ENCODE measurements around the gene PKP4. TPM values are rescaled to one million over a fixed set of nuclear protein-coding genes. Genes with fewer than 3 reads are reported as not detected.

PKP4 gene
- total RNA-seq, 1 experiment from 2014 or later, result 67.7 TPM

DNA sequence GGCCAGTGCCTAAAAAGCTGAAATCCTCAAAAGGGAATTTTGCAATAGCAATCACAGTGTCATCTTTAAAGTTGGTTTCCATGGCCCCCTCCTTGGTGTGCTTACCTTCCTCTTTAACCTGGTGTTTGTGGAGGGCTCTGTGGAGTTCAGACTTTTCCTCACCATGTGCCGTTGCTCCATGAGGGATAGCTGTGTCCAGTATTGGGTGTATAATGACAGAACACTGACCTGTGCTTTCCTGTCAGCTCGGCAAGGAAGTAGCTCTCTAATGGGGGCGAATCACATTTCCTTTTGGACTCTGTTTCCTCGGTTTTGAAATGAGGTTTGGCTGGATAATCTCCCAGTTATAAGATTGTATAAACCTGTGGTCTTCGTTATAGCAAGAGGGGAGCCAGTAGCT lies 172.4 kb downstream of the PKP4 start:
- intact Hi-C loops (cut with micrococcal nuclease; ENCODE audit: unreplicated experiment), result no loop called here
- Histone ChIP-seq H3K9me3 (ENCODE audit: low read depth, low read length, poor library complexity, severe bottlenecking) (no peaks in the 10 kb centered on the region), H3K27me3 (replicated peaks; ENCODE audit: insufficient read depth, low read depth, low read length, poor library complexity) (no peaks in the 10 kb centered on the region), H3K27ac (ENCODE audit: low read depth, low read length, poor library complexity, severe bottlenecking) (no peak overlapping the region), H3K36me3 (ENCODE audit: insufficient read depth, low read length, poor library complexity, severe bottlenecking) (peaks cover 19% of the 10 kb centered on the region), H3K4me3 (ENCODE audit: low read depth, low read length, poor library complexity, severe bottlenecking) (no peak overlapping the region), H3K4me1 (ENCODE audit: insufficient read depth, low read length, poor library complexity, severe bottlenecking) (no peaks in the 10 kb centered on the region)
- DNase-seq (ENCODE audit: low spot score), result no peak
- POLR2A ChIA-PET (ENCODE audit: low non-redundant PET), result no interaction called here
- CTCF ChIA-PET, result no interaction called here
- BruUV-seq (replicated peaks), result no TSS peak
- TF ChIP-seq, protein P1, sequence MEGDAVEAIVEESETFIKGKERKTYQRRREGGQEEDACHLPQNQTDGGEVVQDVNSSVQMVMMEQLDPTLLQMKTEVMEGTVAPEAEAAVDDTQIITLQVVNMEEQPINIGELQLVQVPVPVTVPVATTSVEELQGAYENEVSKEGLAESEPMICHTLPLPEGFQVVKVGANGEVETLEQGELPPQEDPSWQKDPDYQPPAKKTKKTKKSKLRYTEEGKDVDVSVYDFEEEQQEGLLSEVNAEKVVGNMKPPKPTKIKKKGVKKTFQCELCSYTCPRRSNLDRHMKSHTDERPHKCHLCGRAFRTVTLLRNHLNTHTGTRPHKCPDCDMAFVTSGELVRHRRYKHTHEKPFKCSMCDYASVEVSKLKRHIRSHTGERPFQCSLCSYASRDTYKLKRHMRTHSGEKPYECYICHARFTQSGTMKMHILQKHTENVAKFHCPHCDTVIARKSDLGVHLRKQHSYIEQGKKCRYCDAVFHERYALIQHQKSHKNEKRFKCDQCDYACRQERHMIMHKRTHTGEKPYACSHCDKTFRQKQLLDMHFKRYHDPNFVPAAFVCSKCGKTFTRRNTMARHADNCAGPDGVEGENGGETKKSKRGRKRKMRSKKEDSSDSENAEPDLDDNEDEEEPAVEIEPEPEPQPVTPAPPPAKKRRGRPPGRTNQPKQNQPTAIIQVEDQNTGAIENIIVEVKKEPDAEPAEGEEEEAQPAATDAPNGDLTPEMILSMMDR (conservative IDR thresholded peaks at IDR 0.05; ENCODE audit: low read depth, low read length), result no peak
- TF ChIP-seq EZH2 (IDR thresholded peaks at IDR 0.05; ENCODE audit: borderline replicate concordance, low read depth, low read length, poor library complexity, severe bottlenecking), result no peak

DNA sequence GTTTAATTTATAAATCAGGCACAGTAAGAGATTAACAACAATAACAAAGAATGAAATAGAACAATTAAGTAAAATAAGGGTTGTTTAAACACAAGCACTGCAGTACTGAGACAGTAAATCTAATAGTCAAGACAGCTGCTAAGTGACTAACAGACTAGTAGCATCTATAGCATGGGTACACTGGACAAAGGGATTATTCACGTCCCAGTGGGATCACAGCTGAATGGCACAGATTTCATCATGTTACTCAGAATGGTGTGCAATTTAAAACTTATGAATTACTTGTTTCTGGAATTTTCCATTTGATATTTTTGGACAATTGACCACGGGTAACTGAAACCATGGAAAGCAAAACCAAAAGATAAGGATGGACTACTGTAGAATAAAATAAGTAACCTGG lies 176.5 kb downstream of the PKP4 start:
- H3K36me3 ChIP-seq (ENCODE audit: insufficient read depth, low read length, poor library complexity, severe bottlenecking), result peaks cover 14% of the 10 kb centered on the region
- POLR2A ChIA-PET (ENCODE audit: low non-redundant PET), result no interaction called here
- TF ChIP-seq EZH2 (IDR thresholded peaks at IDR 0.05; ENCODE audit: borderline replicate concordance, low read depth, low read length, poor library complexity, severe bottlenecking), result no peak
- TF ChIP-seq, protein P1 (conservative IDR thresholded peaks at IDR 0.05; ENCODE audit: low read depth, low read length), result no peak
- DNase-seq (ENCODE audit: low spot score), result no peak
- CTCF ChIA-PET, result no interaction called here
- no peaks in the 10 kb centered on the region for H3K27me3 ChIP-seq (replicated peaks; ENCODE audit: insufficient read depth, low read depth, low read length, poor library complexity)
- no peaks in the 10 kb centered on the region for H3K9me3 ChIP-seq (ENCODE audit: low read depth, low read length, poor library complexity, severe bottlenecking)
- no peak overlapping the region for H3K27ac ChIP-seq (ENCODE audit: low read depth, low read length, poor library complexity, severe bottlenecking)
- no TSS peak for BruUV-seq (replicated peaks)
- no peak overlapping the region for H3K4me3 ChIP-seq (ENCODE audit: low read depth, low read length, poor library complexity, severe bottlenecking)
- H3K4me1 ChIP-seq (ENCODE audit: insufficient read depth, low read length, poor library complexity, severe bottlenecking), result peaks cover 22% of the 10 kb centered on the region
- intact Hi-C loops (cut with micrococcal nuclease; ENCODE audit: unreplicated experiment), result no loop called here

DNA sequence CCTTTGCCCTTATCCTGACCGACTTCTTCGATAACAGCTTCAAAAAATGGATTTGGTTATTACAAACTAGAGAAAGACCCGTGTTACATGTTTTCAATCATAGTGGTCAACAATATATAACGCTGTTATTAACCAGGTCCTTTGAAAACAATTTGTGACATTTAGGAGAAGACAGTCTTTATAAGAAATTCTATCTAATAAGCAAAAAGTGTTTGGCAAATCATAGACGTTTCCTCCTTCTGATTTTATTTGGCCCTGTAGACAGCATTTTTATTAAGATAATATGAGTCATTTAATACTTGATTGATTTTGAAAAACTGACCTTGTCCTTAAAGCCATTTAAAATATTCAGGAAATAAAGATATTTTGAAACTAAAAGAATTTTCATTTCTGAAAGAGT lies 177.9 kb downstream of the PKP4 start:
- BruUV-seq (replicated peaks), result no TSS peak
- Histone ChIP-seq H3K4me1 (ENCODE audit: insufficient read depth, low read length, poor library complexity, severe bottlenecking) (peaks cover 22% of the 10 kb centered on the region), H3K9me3 (ENCODE audit: low read depth, low read length, poor library complexity, severe bottlenecking) (no peaks in the 10 kb centered on the region), H3K27me3 (replicated peaks; ENCODE audit: insufficient read depth, low read depth, low read length, poor library complexity) (no peaks in the 10 kb centered on the region), H3K4me3 (ENCODE audit: low read depth, low read length, poor library complexity, severe bottlenecking) (no peak overlapping the region), H3K27ac (ENCODE audit: low read depth, low read length, poor library complexity, severe bottlenecking) (no peak overlapping the region), H3K36me3 (ENCODE audit: insufficient read depth, low read length, poor library complexity, severe bottlenecking) (peaks cover 14% of the 10 kb centered on the region)
- intact Hi-C loops (cut with micrococcal nuclease; ENCODE audit: unreplicated experiment), result no loop called here
- DNase-seq (ENCODE audit: low spot score), result no peak
- POLR2A ChIA-PET (ENCODE audit: low non-redundant PET), result interaction anchor here (0.7 kb wide), 1 partner anchor 1035 kb away, joined by 3 read pairs; no protein-coding TSS in a partner anchor
- CTCF ChIA-PET, result no interaction called here
- TF ChIP-seq EZH2 (IDR thresholded peaks at IDR 0.05; ENCODE audit: borderline replicate concordance, low read depth, low read length, poor library complexity, severe bottlenecking), result no peak
- TF ChIP-seq, protein P1 (conservative IDR thresholded peaks at IDR 0.05; ENCODE audit: low read depth, low read length), result no peak

Data from A673 (cell line).